ENCODE data around the gene CLNK.
A peak's percentile ranks its signal among the peaks of the same experiment; 100 is the strongest.

Gene CLNK

DNA sequence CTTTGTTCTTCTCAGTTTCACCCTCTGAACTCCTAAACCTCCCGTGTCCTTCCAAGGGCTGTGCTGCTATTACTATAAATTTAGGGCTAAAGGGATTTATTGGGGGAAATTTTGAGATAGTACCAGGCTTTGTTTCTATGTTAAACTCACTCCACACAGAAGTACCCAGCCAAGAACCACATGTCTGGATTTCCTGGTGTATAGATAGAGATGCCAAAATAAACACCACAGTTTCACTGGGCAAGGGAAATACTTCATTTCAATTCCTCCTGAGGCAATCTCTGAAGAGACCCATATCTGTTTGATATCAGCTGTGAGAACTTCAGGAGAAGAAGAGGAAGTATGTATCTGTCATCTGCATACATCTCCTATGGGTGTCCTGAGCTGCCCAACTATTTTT lies 21.7 kb upstream of the CLNK start:
- no peak overlapping the region for H3K9ac ChIP-seq (ENCODE audit: low read length)
- H3K18ac ChIP-seq (ENCODE audit: low read length), result no peak overlapping the region
- H3K4me3 ChIP-seq (ENCODE audit: low read length), result no peak overlapping the region
- no peaks in the 10 kb centered on the region for H3K36me3 ChIP-seq (ENCODE audit: control insufficient read depth, insufficient read depth, low read length)
- H3K4me2 ChIP-seq (ENCODE audit: low read length), result no peak overlapping the region
- H2AK5ac ChIP-seq (ENCODE audit: low read length), result no peak overlapping the region
- no peak overlapping the region for H2BK120ac ChIP-seq (ENCODE audit: low read depth, low read length)
- H3K4ac ChIP-seq (ENCODE audit: low read depth, low read length), result no peak overlapping the region
- DNase-seq, result no peak
- no peaks in the 10 kb centered on the region for H3K79me2 ChIP-seq (ENCODE audit: control insufficient read depth, insufficient read depth, low read length)
- no CpG with 5 or more reads among the region's 1 CpG for WGBS (ENCODE audit: extremely low coverage, insufficient coverage, low lambda C conversion rate)
- H3K27me3 ChIP-seq (ENCODE audit: insufficient read depth, low read length, poor library complexity), result no peaks in the 10 kb centered on the region
- no peak overlapping the region for H4K8ac ChIP-seq (ENCODE audit: low read depth, low read length)
- no peak overlapping the region for H3K23ac ChIP-seq (ENCODE audit: low read length)
- no peak overlapping the region for H2BK15ac ChIP-seq (replicated peaks; ENCODE audit: low read depth)
- no peak overlapping the region for H3K56ac ChIP-seq (ENCODE audit: low read length)
- no peak overlapping the region for H2BK5ac ChIP-seq (ENCODE audit: low read length)
- no peaks in the 10 kb centered on the region for H3K79me1 ChIP-seq (ENCODE audit: low read length)
- H4K5ac ChIP-seq (ENCODE audit: low read length), result no peak overlapping the region
- no peaks in the 10 kb centered on the region for H3K4me1 ChIP-seq (ENCODE audit: control insufficient read depth, low read depth, low read length)
- no peak overlapping the region for H3K27ac ChIP-seq (ENCODE audit: low read depth, low read length)

- no peak for DNase-seq
- Histone ChIP-seq H3K27ac (ENCODE audit: low read depth, low read length) (no peak overlapping the region), H3K79me2 (ENCODE audit: control insufficient read depth, insufficient read depth, low read length) (no peaks in the 10 kb centered on the region), H2BK15ac (replicated peaks; ENCODE audit: low read depth) (no peak overlapping the region), H2BK120ac (ENCODE audit: low read depth, low read length) (no peak overlapping the region), H3K4ac (ENCODE audit: low read depth, low read length) (no peak overlapping the region), H3K79me1 (ENCODE audit: low read length) (no peaks in the 10 kb centered on the region), H4K8ac (ENCODE audit: low read depth, low read length) (no peak overlapping the region), H3K4me3 (ENCODE audit: low read length) (no peak overlapping the region), H3K23ac (ENCODE audit: low read length) (no peak overlapping the region), H3K4me2 (ENCODE audit: low read length) (no peak overlapping the region), H3K9ac (ENCODE audit: low read length) (no peak overlapping the region), H3K18ac (ENCODE audit: low read length) (no peak overlapping the region), H2AK5ac (ENCODE audit: low read length) (no peak overlapping the region), H4K5ac (ENCODE audit: low read length) (no peak overlapping the region), H3K36me3 (ENCODE audit: control insufficient read depth, insufficient read depth, low read length) (no peaks in the 10 kb centered on the region), H3K4me1 (ENCODE audit: control insufficient read depth, low read depth, low read length) (no peaks in the 10 kb centered on the region), H3K56ac (ENCODE audit: low read length) (no peak overlapping the region), H2BK5ac (ENCODE audit: low read length) (no peak overlapping the region), H3K27me3 (ENCODE audit: insufficient read depth, low read length, poor library complexity) (no peaks in the 10 kb centered on the region)
Observed at GRCh38 chr4:10704430-10704810, 19.9 kb upstream of the CLNK start.

DNA sequence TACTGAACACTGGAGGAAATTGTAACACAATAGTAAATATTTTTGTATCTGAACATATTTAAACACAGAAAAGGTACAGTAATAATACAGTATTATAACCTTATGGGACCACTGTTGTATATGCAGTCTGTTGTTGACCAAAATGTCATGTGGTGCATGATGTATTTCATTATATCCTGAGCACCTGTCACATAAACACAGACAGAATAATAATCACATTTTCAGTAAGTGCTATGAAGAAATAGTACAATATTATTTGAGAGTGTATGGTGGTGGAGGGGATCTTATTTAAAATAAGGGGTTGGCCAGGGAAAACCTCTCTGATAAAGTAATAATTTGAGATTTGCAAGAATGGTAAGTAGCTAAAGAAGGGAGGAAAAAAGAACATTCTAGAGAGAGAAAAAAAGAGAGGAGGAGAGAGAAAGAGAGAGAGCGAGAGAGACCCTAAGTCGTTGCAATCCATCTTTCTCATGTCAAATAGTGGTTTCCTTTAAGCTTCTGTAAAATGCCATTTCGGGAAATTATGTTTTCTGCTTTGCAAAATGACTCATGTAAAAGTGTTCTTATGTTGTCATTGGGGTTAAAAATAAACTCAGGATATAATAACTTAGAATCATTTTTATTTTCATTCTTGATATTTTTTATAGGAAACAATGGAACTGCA lies 19.3 kb upstream of the CLNK start:
- Histone ChIP-seq H3K79me1 (ENCODE audit: low read length) (no peaks in the 10 kb centered on the region), H3K9ac (ENCODE audit: low read length) (no peak overlapping the region), H3K56ac (ENCODE audit: low read length) (no peak overlapping the region)

GRCh38 chr4:10703156-10703555 lies 18.6 kb upstream of the CLNK start:
- H2BK15ac ChIP-seq (replicated peaks; ENCODE audit: low read depth), result no peak overlapping the region
- H3K4me1 ChIP-seq (ENCODE audit: control insufficient read depth, low read depth, low read length), result no peaks in the 10 kb centered on the region
- H4K5ac ChIP-seq (ENCODE audit: low read length), result no peak overlapping the region
- no peak overlapping the region for H2BK5ac ChIP-seq (ENCODE audit: low read length)
- H3K18ac ChIP-seq (ENCODE audit: low read length), result no peak overlapping the region
- no peak overlapping the region for H3K23ac ChIP-seq (ENCODE audit: low read length)
- no peak overlapping the region for H2BK120ac ChIP-seq (ENCODE audit: low read depth, low read length)
- WGBS (ENCODE audit: extremely low coverage, insufficient coverage, low lambda C conversion rate), result no CpG with 5 or more reads among the region's 5 CpGs
- no peaks in the 10 kb centered on the region for H3K79me1 ChIP-seq (ENCODE audit: low read length)
- no peaks in the 10 kb centered on the region for H3K27me3 ChIP-seq (ENCODE audit: insufficient read depth, low read length, poor library complexity)
- no peak overlapping the region for H3K4me2 ChIP-seq (ENCODE audit: low read length)
- H3K56ac ChIP-seq (ENCODE audit: low read length), result no peak overlapping the region
- no peak overlapping the region for H3K9ac ChIP-seq (ENCODE audit: low read length)
- DNase-seq, result no peak
- H3K4ac ChIP-seq (ENCODE audit: low read depth, low read length), result no peak overlapping the region
- H2AK5ac ChIP-seq (ENCODE audit: low read length), result no peak overlapping the region
- H3K36me3 ChIP-seq (ENCODE audit: control insufficient read depth, insufficient read depth, low read length), result no peaks in the 10 kb centered on the region
- no peak overlapping the region for H4K8ac ChIP-seq (ENCODE audit: low read depth, low read length)
- H3K4me3 ChIP-seq (ENCODE audit: low read length), result no peak overlapping the region
- H3K79me2 ChIP-seq (ENCODE audit: control insufficient read depth, insufficient read depth, low read length), result no peaks in the 10 kb centered on the region
- H3K27ac ChIP-seq (ENCODE audit: low read depth, low read length), result no peak overlapping the region

More for the DNA sequence above, 19.3 kb upstream of the CLNK start:
- no peak overlapping the region for H2BK120ac ChIP-seq (ENCODE audit: low read depth, low read length)
- H3K18ac ChIP-seq (ENCODE audit: low read length), result no peak overlapping the region
- H2AK5ac ChIP-seq (ENCODE audit: low read length), result no peak overlapping the region
- no peak overlapping the region for H3K4me2 ChIP-seq (ENCODE audit: low read length)
- no CpG with 5 or more reads among the region's 3 CpGs for WGBS (ENCODE audit: extremely low coverage, insufficient coverage, low lambda C conversion rate)
- DNase-seq, result no peak
- no peak overlapping the region for H3K4ac ChIP-seq (ENCODE audit: low read depth, low read length)
- no peak overlapping the region for H4K8ac ChIP-seq (ENCODE audit: low read depth, low read length)
- no peak overlapping the region for H4K5ac ChIP-seq (ENCODE audit: low read length)
- no peak overlapping the region for H3K4me3 ChIP-seq (ENCODE audit: low read length)
- H3K36me3 ChIP-seq (ENCODE audit: control insufficient read depth, insufficient read depth, low read length), result no peaks in the 10 kb centered on the region
- H3K27me3 ChIP-seq (ENCODE audit: insufficient read depth, low read length, poor library complexity), result no peaks in the 10 kb centered on the region
- no peaks in the 10 kb centered on the region for H3K79me2 ChIP-seq (ENCODE audit: control insufficient read depth, insufficient read depth, low read length)
- no peak overlapping the region for H3K27ac ChIP-seq (ENCODE audit: low read depth, low read length)
- no peak overlapping the region for H2BK15ac ChIP-seq (replicated peaks; ENCODE audit: low read depth)
- H3K23ac ChIP-seq (ENCODE audit: low read length), result no peak overlapping the region
- H3K4me1 ChIP-seq (ENCODE audit: control insufficient read depth, low read depth, low read length), result no peaks in the 10 kb centered on the region
- no peak overlapping the region for H2BK5ac ChIP-seq (ENCODE audit: low read length)

DNA sequence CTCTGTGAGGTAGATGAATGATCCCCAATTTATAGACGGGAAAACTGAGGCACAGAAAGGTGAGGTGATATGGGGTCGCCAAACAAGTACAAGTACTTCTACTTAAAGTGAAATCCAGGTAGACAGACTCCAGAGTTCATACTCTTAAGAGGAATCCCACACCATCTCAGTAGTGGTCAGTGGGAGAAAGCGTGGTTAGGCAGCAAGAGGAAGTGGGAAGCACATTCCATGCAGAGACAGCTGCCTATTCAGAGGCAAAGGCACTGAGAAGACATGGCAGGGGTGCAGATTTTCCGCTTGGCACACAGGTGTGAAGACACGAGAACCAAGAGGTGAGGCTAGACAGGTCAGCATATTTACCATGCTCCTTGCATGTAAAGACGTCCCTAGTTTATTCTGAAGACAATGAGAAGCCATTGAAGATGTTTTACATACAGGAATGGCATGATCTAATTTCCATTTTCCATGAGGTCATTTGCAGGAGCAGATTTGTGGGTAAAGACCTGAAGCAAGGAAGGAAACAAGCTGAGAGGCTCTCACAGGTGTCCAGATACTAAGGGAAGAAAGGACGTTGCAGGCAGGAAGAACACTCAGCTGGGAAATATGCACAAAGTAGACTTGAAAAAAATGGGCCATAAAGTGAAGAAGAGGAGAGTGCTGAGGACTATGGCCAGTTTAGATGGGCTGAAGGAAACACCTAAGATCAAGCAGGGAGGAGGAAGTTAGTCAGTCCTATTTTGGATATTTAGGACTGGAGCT lies 17.3 kb upstream of the CLNK start:
- Histone ChIP-seq H3K27me3 (ENCODE audit: insufficient read depth, low read length, poor library complexity) (no peaks in the 10 kb centered on the region), H3K56ac (ENCODE audit: low read length) (no peak overlapping the region), H3K9ac (ENCODE audit: low read length) (no peak overlapping the region), H3K27ac (ENCODE audit: low read depth, low read length) (no peak overlapping the region), H2AK5ac (ENCODE audit: low read length) (no peak overlapping the region), H3K4me1 (ENCODE audit: control insufficient read depth, low read depth, low read length) (no peaks in the 10 kb centered on the region), H2BK120ac (ENCODE audit: low read depth, low read length) (no peak overlapping the region), H2BK15ac (replicated peaks; ENCODE audit: low read depth) (no peak overlapping the region), H4K8ac (ENCODE audit: low read depth, low read length) (no peak overlapping the region), H3K18ac (ENCODE audit: low read length) (no peak overlapping the region), H3K79me2 (ENCODE audit: control insufficient read depth, insufficient read depth, low read length) (no peaks in the 10 kb centered on the region), H4K5ac (ENCODE audit: low read length) (no peak overlapping the region), H3K36me3 (ENCODE audit: control insufficient read depth, insufficient read depth, low read length) (no peaks in the 10 kb centered on the region), H3K79me1 (ENCODE audit: low read length) (no peaks in the 10 kb centered on the region), H3K4ac (ENCODE audit: low read depth, low read length) (no peak overlapping the region), H3K4me2 (ENCODE audit: low read length) (no peak overlapping the region), H2BK5ac (ENCODE audit: low read length) (no peak overlapping the region), H3K4me3 (ENCODE audit: low read length) (no peak overlapping the region), H3K23ac (ENCODE audit: low read length) (no peak overlapping the region)
- WGBS (ENCODE audit: extremely low coverage, insufficient coverage, low lambda C conversion rate), result no CpG with 5 or more reads among the region's 7 CpGs
- DNase-seq, result peak; percentile 13

- no peak overlapping the region for H2BK120ac ChIP-seq (ENCODE audit: low read depth, low read length)
- no peak overlapping the region for H2BK15ac ChIP-seq (replicated peaks; ENCODE audit: low read depth)
- H3K4ac ChIP-seq (ENCODE audit: low read depth, low read length), result no peak overlapping the region
- no peak for DNase-seq
- no peak overlapping the region for H2BK5ac ChIP-seq (ENCODE audit: low read length)
- H4K5ac ChIP-seq (ENCODE audit: low read length), result no peak overlapping the region
- H3K23ac ChIP-seq (ENCODE audit: low read length), result no peak overlapping the region
- H3K56ac ChIP-seq (ENCODE audit: low read length), result no peak overlapping the region
- H3K79me1 ChIP-seq (ENCODE audit: low read length), result no peaks in the 10 kb centered on the region
- H3K4me2 ChIP-seq (ENCODE audit: low read length), result no peak overlapping the region
- H3K18ac ChIP-seq (ENCODE audit: low read length), result no peak overlapping the region
- H3K27me3 ChIP-seq (ENCODE audit: insufficient read depth, low read length, poor library complexity), result no peaks in the 10 kb centered on the region
- no peak overlapping the region for H2AK5ac ChIP-seq (ENCODE audit: low read length)
- H3K27ac ChIP-seq (ENCODE audit: low read depth, low read length), result no peak overlapping the region
- H4K8ac ChIP-seq (ENCODE audit: low read depth, low read length), result no peak overlapping the region
- H3K9ac ChIP-seq (ENCODE audit: low read length), result no peak overlapping the region
- no CpG with 5 or more reads among the region's 3 CpGs for WGBS (ENCODE audit: extremely low coverage, insufficient coverage, low lambda C conversion rate)
- H3K36me3 ChIP-seq (ENCODE audit: control insufficient read depth, insufficient read depth, low read length), result no peaks in the 10 kb centered on the region
- H3K4me1 ChIP-seq (ENCODE audit: control insufficient read depth, low read depth, low read length), result no peaks in the 10 kb centered on the region
- H3K79me2 ChIP-seq (ENCODE audit: control insufficient read depth, insufficient read depth, low read length), result no peaks in the 10 kb centered on the region
- H3K4me3 ChIP-seq (ENCODE audit: low read length), result no peak overlapping the region
Observed at GRCh38 chr4:10701161-10701560, 16.6 kb upstream of the CLNK start.

Data from mesendoderm (in vitro differentiated cells).